ENCODE data around the gene CEP104. TPM values are rescaled to one million over a fixed set of nuclear protein-coding genes. Genes with fewer than 3 reads are reported as not detected.

The CEP104 gene
- total and polyA plus RNA-seq, 2 experiments from 2014 or later, result 20.5 to 32.2 TPM

DNA sequence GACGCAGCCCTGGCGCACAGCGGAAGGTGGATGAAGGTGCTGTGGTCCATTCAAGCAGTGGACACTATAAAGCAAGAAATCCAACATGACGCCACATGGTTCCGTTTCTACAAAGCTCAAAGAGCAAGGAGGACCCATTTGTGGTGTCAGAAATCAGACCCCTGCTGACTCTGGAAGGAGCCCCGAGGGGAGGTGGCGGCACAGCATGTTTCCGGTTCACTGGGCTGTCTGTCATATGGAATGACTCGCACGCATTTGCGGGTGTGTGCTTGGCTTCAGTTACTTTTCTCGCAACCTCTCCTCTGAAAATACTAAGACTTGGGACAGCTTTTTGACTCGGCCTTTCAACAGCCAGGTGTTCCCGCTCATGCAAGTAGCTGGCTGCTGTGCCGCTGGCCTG, 31.7 kb downstream of the CEP104 start:
- H3K79me2 ChIP-seq (replicated peaks; ENCODE audit: insufficient read depth), result no peaks in the 10 kb centered on the region
- no peak overlapping the region for H3K27ac Mint-ChIP-seq
- DNase-seq (ENCODE audit: low spot score) (no peak), ATAC-seq (no peak)
- no peaks in the 10 kb centered on the region for H3F3A ChIP-seq (replicated peaks; ENCODE audit: low read depth)
- no peaks in the 10 kb centered on the region for H4K20me1 ChIP-seq (replicated peaks; ENCODE audit: insufficient read depth)
- H3K4me3 ChIP-seq, result no peak overlapping the region
- H3K27ac ChIP-seq (ENCODE audit: low read depth), result no peak overlapping the region
- H3K4me2 ChIP-seq, result no peak overlapping the region
- H2AFZ ChIP-seq, result no peak overlapping the region
- no peaks in the 10 kb centered on the region for H3K27me3 ChIP-seq (ENCODE audit: insufficient read depth)
- H3K36me3 Mint-ChIP-seq (ENCODE audit: low read depth), result peaks cover 21% of the 10 kb centered on the region
- no peak overlapping the region for H3K4me3 Mint-ChIP-seq
- TF ChIP-seq REST (IDR thresholded peaks at IDR 0.05; ENCODE audit: unreplicated experiment) (no peak), ZNF114 (CRISPR knock-in tag; IDR thresholded peaks at IDR 0.05) (no peak), EZH2phosphoT487 (IDR thresholded peaks at IDR 0.05; ENCODE audit: unreplicated experiment) (no peak), JUNB (IDR thresholded peaks at IDR 0.05; ENCODE audit: unreplicated experiment) (no peak), CREB1 (CRISPR knock-in tag; IDR thresholded peaks at IDR 0.05; ENCODE audit: low read depth) (no peak), POLR2AphosphoS5 (IDR thresholded peaks at IDR 0.05; ENCODE audit: low read depth) (no peak)
- TF ChIP-seq, protein P1, sequence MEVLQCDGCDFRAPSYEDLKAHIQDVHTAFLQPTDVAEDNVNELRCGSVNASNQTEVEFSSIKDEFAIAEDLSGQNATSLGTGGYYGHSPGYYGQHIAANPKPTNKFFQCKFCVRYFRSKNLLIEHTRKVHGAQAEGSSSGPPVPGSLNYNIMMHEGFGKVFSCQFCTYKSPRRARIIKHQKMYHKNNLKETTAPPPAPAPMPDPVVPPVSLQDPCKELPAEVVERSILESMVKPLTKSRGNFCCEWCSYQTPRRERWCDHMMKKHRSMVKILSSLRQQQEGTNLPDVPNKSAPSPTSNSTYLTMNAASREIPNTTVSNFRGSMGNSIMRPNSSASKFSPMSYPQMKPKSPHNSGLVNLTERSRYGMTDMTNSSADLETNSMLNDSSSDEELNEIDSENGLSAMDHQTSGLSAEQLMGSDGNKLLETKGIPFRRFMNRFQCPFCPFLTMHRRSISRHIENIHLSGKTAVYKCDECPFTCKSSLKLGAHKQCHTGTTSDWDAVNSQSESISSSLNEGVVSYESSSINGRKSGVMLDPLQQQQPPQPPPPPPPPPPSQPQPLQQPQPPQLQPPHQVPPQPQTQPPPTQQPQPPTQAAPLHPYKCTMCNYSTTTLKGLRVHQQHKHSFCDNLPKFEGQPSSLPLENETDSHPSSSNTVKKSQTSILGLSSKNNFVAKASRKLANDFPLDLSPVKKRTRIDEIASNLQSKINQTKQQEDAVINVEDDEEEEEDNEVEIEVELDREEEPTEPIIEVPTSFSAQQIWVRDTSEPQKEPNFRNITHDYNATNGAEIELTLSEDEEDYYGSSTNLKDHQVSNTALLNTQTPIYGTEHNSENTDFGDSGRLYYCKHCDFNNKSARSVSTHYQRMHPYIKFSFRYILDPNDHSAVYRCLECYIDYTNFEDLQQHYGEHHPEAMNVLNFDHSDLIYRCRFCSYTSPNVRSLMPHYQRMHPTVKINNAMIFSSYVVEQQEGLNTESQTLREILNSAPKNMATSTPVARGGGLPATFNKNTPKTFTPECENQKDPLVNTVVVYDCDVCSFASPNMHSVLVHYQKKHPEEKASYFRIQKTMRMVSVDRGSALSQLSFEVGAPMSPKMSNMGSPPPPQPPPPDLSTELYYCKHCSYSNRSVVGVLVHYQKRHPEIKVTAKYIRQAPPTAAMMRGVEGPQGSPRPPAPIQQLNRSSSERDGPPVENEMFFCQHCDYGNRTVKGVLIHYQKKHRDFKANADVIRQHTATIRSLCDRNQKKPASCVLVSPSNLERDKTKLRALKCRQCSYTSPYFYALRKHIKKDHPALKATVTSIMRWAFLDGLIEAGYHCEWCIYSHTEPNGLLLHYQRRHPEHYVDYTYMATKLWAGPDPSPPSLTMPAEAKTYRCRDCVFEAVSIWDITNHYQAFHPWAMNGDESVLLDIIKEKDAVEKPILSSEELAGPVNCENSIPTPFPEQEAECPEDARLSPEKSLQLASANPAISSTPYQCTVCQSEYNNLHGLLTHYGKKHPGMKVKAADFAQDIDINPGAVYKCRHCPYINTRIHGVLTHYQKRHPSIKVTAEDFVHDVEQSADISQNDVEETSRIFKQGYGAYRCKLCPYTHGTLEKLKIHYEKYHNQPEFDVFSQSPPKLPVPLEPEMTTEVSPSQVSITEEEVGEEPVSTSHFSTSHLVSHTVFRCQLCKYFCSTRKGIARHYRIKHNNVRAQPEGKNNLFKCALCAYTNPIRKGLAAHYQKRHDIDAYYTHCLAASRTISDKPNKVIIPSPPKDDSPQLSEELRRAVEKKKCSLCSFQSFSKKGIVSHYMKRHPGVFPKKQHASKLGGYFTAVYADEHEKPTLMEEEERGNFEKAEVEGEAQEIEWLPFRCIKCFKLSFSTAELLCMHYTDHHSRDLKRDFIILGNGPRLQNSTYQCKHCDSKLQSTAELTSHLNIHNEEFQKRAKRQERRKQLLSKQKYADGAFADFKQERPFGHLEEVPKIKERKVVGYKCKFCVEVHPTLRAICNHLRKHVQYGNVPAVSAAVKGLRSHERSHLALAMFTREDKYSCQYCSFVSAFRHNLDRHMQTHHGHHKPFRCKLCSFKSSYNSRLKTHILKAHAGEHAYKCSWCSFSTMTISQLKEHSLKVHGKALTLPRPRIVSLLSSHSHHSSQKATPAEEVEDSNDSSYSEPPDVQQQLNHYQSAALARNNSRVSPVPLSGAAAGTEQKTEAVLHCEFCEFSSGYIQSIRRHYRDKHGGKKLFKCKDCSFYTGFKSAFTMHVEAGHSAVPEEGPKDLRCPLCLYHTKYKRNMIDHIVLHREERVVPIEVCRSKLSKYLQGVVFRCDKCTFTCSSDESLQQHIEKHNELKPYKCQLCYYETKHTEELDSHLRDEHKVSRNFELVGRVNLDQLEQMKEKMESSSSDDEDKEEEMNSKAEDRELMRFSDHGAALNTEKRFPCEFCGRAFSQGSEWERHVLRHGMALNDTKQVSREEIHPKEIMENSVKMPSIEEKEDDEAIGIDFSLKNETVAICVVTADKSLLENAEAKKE (CRISPR knock-in tag; IDR thresholded peaks at IDR 0.05), result no peak
- TF ChIP-seq, protein P2, sequence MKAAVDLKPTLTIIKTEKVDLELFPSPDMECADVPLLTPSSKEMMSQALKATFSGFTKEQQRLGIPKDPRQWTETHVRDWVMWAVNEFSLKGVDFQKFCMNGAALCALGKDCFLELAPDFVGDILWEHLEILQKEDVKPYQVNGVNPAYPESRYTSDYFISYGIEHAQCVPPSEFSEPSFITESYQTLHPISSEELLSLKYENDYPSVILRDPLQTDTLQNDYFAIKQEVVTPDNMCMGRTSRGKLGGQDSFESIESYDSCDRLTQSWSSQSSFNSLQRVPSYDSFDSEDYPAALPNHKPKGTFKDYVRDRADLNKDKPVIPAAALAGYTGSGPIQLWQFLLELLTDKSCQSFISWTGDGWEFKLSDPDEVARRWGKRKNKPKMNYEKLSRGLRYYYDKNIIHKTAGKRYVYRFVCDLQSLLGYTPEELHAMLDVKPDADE (IDR thresholded peaks at IDR 0.05), result no peak
- H3K9me2 ChIP-seq (ENCODE audit: insufficient read depth), result no peaks in the 10 kb centered on the region
- H3K4me1 Mint-ChIP-seq, result no peaks in the 10 kb centered on the region
- no peaks in the 10 kb centered on the region for H3K4me1 ChIP-seq (ENCODE audit: insufficient read depth)
- H3K36me3 ChIP-seq (ENCODE audit: insufficient read depth), result no peaks in the 10 kb centered on the region
- no peaks in the 10 kb centered on the region for H3K9me3 Mint-ChIP-seq
- peaks cover 8% of the 10 kb centered on the region for H3K27me3 Mint-ChIP-seq (ENCODE audit: insufficient read depth, low read depth, poor library complexity)

Data from GM23338 (cell line).